ENCODE measurements around the gene ADAT1. TPM values are rescaled to one million over a fixed set of nuclear protein-coding genes. Genes with fewer than 3 reads are reported as not detected.

Gene ADAT1, protein sequence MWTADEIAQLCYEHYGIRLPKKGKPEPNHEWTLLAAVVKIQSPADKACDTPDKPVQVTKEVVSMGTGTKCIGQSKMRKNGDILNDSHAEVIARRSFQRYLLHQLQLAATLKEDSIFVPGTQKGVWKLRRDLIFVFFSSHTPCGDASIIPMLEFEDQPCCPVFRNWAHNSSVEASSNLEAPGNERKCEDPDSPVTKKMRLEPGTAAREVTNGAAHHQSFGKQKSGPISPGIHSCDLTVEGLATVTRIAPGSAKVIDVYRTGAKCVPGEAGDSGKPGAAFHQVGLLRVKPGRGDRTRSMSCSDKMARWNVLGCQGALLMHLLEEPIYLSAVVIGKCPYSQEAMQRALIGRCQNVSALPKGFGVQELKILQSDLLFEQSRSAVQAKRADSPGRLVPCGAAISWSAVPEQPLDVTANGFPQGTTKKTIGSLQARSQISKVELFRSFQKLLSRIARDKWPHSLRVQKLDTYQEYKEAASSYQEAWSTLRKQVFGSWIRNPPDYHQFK
- polyA plus RNA-seq (ENCODE audit: insufficient read length in 4 of 4): 10 to 100 TPM; 42.7 to 60.1 (median 56.5) TPM

DNA sequence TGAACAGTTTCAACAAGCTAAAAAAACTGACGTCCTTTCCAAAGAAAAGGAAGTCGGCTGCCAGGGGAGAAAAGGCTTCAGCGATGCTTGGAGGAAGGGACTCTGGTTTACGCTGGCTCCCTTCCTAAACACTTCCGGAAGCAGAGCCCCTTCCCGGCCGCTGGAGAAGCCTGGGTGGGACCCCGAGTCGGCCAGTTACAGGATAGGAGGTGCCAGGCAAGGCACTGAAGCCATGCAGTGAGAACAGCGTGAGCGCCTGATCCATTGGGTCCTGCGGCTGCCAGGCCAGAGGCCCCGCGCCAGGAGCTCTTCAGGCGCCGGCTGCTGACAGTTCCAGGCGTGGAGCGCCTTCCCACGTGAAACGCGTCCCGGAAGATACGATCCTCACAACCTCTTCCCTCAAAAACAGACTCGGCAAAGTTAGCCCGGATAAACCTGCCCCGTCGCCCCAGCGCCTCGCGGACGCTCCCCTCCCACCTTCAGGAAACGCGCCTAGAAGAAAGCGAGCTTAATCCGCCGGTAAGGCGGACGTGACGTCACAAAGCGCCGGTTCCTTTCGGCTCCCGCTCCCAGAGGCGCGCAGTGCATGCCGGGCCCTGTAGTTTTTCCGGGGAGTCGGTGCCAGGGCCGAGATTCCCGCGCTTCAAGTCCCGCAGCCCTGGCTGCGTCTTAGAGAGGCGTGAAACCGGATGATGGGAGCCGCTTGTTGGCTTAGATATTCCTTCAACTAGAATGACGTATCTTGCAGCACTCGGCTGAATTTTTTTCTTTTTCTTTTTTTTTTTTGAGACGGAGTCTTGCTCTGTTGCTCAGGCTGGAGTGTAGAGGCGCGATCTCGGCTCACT, at the start of gene ADAT1:
ADAT1 (minus strand) TSS at position 521 of the 845 bp plus-strand sequence. CDS start 2,482 bp downstream, outside the sequence.
- peak; percentile 92 to 98 (median 96) for DNase-seq (ENCODE audit: low read depth in 4 of 4, low spot score in 2 of 4)

DNA sequence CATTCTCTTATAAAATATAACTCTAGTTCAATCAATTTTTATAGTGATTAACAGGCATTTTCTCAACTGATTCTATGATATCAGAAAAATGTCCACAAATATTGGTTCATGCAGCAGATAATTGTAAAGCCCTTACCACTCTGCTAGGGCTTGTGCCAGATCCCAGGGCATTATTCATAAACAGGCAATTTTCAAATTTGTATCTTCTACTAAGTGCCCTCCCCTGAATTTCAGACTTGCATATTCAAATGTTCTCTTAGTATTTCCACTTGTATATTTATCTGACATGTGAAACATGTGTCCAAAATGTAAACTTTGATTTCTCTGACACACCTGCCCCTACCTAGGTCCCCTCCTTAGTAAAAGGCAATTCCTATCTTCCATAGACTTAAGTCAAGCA, 44.4 kb upstream of the ADAT1 start:
- DNase-seq (ENCODE audit: low read depth in 4 of 4, low spot score in 2 of 4): no peak

DNA sequence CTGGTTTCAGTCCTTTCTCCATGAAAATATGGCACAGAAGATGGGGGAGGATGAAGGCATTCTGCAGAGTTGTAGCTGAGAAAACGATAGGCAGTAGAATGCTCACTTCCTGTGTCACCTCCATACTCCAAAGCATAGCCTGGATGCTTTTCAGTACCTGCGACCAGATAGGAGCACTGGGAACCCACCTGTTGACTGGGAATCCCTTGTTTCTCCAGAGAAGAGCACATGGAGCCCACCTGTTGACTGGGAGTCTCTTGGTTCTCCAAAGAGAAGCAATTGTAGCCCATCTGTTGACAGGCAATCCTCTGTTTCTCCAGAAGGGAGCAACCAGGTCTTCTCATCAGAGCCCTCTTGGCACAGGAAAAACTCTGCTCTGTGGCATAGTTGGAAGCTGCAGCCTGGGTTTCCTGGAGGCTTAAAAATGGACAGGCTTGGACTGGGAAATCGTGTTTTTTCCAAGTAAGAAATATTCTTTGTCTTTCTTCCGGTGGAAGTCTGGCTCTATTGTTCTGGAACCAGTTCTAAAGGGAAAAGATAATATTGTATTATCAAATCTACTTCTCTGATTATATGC, 37.7 kb upstream of the ADAT1 start:
- no peak for DNase-seq (ENCODE audit: low read depth in 4 of 4, low spot score in 2 of 4)

DNA sequence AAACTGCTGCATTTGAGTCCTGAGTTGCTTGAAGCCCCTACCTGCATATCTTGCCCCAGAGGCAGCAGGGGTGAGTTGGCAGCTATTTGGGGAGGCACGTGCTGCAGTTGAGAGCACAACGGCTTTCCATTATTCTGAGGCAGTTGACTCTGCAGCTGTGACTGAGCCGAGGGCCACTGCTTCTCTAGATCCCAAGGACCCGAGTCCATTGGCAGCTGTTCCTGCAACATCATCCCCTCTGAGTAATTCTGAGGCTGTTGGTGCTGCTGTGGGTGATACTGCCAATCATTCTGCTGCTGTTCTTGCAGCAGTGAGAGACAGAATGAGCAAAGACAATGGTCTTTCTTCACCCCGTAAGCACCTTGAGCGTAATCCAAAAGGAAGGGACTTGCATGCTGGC, 37.2 kb upstream of the ADAT1 start:
- DNase-seq (ENCODE audit: low read depth in 4 of 4, low spot score in 2 of 4): no peak

DNA sequence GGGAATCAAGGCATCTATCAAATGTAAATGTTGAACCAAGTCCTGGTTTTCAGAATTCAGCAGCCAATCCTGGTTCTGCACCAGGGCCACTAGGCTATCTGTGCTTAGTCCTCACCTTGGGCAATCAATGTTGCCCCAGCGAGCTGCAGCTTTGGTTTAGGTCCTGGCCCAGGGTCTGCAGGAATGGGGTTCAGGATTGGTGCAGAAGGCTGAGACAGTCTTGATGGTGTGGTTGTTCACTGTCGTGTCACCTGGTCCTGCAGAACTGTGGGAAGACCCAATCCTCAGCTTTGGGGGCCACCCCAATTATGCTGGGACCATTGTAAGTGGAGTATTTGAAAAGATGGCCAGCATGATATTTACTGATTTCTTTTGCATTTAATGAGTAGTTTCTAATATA, 35.1 kb upstream of the ADAT1 start:
- no peak for DNase-seq (ENCODE audit: low read depth in 4 of 4, low spot score in 2 of 4)

DNA sequence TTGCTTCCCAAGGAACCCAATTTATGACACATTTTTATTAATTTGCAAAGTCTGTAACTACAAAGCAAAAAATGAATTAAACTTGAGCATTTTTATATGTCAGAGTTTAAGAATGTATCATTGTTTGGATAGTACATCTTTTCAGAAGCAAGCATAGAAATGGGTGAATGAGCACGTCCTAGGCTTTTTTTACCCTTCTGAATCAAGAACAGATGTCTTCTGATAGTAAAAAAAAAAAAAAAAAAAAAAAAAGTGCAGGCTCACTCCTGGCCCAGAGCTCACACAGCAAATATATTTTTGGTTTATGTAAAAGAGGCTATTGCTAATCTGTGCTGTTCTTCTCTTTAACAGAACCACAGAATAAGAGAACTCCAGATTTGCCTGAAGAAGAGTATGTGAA, 30.8 kb upstream of the ADAT1 start:
- no peak for DNase-seq (ENCODE audit: low read depth in 4 of 4, low spot score in 2 of 4)

DNA sequence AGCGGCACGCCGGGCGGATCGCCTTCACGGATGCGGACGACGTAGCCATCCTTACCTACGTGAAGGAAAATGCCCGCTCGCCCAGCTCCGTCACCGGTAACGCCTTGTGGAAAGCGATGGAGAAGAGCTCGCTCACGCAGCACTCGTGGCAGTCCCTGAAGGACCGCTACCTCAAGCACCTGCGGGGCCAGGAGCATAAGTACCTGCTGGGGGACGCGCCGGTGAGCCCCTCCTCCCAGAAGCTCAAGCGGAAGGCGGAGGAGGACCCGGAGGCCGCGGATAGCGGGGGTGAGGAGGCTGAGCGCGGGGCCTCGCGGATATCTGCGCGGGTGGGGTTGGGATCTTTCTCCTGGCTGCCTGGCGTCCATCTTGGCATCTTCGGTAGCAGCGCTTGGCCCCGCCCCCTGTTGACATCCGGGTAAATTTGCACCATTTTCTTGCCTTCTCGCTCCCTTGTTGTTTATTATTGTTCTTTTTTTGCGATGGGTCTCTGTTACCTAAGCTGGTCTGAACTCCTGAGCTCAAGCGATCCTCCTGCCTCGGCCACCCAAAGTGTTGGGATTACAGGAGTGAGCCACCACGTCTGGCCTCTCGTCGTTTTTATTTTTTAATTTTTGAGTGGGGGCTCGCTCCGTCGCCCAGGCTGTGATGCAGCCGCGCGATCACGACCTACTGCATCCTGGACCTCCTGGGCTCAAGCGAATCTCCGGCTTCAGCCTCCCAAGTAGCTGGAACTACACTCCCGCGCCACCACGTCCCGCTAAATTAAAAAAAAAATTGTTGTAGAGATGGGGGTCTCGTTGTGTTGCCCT, 25.4 kb upstream of the ADAT1 start:
- DNase-seq (ENCODE audit: low read depth in 4 of 4, low spot score in 2 of 4): peak; percentile 76 to 89 (median 84)

DNA sequence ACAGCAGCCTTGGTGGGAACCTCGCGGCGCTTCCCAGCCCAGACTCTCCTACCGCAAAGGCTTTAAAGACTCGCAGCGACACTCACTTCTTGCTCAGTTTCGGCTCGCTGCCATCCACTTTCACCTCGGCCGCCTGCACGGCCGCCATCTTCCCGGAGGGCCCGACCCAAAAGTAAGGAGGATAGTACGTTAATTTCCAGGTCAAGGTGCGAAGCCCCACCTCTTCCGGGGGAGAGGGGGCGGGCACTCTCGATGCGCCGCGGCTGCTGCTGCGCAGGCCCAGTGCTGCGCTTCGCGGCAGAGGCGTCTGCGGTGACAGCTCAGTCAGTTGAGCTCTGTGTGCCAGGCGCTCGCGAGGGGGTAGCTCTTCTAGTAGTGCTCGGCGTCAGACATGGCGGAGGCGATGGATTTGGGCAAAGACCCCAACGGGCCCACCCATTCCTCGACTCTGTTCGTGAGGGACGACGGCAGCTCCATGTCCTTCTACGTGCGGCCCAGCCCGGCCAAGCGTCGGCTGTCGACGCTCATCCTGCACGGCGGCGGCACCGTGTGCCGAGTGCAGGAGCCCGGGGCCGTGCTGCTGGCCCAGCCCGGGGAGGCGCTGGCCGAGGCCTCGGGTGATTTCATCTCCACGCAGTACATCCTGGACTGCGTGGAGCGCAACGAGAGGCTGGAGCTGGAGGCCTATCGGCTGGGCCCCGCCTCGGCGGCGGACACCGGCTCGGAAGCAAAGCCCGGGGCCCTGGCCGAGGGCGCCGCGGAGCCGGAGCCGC, 24.6 kb upstream of the ADAT1 start, which contains the start of the genes KARS1 and TERF2IP:
KARS1 (minus strand) TSS at position 174 of the 773 bp plus-strand sequence; CDS start at position 148, 26 bp downstream.
TERF2IP (plus strand) TSS at position 282 of the 773 bp plus-strand sequence; CDS start at position 392, 110 bp downstream.
- peak; percentile 63 to 89 (median 80) for DNase-seq (ENCODE audit: low read depth in 4 of 4, low spot score in 2 of 4)

DNA sequence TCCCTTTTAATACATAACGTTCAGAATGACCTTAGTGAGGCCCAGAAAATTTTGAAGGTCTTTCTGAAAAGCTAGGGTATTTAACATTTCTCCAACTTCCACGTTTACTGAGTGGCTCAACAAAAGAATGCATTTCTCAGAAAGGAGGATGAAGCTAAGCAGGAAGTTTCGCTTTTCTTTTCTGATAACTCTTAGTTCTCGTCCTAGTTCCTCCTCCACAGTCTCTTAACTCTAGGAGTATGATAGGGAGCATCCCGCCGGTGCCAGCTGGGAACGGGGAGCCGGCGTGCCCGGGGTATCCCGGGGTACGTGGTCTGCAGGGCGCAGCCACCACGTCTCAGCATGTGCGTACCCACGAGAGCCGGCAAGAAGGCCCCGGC, 24.0 kb upstream of the ADAT1 start:
- peak in 1 of 4 donors; percentile 37 for DNase-seq (ENCODE audit: low read depth in 4 of 4, low spot score in 2 of 4)

DNA sequence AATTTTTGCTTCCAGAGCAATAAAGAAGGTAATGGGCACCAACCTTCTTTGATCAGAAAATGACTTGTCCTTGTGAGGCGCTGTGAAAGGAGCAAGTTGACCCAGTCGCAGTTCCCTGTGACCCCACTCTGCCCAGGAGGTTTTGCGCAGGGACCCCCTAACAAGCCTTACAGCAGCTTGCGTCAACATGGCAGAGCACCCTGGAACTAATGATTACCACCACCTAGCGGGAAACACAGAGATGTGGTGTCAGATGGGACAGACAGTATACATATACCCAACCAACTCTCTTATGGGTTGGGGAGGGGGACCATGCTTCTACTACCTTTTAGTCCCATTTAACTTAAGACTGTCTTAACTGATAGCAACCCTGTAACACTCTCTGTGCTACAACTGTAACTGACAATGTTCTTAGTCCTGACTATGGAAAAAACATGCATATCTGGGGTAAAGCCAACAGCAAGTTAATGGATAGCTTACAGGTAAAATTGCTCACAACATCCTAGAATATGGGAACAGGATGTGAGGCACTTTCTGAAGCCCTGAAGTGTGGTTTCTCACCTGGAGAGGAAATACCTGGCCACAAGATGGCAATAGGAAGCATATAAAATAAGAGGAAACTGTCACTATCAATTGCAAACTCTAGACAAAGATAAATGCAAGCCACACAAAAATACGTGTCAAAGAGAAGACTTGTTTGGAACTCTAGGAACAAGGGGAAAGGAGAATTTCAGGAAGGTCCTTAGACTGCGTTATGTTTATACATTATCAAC, 21.3 kb upstream of the ADAT1 start:
- DNase-seq (ENCODE audit: low read depth in 4 of 4, low spot score in 2 of 4): no peak

DNA sequence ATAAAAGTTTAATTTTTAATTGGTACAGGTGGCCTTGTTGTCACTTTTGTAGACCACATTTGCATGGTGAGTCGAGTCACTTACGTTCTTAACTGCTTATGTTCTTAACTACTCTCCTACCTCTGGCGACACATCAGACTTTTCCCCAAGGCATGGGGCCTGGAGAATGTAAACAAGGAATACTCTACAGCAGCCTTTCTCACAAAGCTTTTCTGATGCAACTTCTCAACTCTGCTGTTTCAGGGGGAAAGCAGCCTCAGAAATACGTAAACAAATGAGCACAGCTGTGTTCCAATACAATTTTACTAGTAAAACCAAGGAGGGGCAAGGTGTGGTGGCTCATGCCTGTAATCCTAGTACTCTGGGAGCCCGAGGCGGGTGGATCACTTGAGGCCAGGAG, 17.5 kb upstream of the ADAT1 start:
- no peak for DNase-seq (ENCODE audit: low read depth in 4 of 4, low spot score in 2 of 4)

DNA sequence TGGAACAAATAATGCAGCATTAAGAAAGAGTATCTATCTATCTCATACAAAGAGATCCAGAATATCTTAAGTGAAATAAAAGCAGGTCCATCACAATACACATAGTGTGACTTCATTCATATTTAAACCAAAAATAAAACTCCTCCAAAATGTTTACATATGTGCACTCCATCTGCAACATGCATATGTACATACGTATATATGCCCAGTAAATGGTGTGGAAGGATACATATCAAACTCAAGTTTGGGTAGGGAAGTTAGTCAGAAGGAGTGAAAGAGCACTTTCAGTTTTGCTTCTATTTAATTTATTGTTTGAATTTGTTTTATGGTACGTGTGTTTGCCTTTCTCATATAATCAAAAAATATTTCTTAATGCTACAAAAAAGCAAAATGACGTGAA, 12.0 kb upstream of the ADAT1 start:
- DNase-seq (ENCODE audit: low read depth in 4 of 4, low spot score in 2 of 4): no peak

DNA sequence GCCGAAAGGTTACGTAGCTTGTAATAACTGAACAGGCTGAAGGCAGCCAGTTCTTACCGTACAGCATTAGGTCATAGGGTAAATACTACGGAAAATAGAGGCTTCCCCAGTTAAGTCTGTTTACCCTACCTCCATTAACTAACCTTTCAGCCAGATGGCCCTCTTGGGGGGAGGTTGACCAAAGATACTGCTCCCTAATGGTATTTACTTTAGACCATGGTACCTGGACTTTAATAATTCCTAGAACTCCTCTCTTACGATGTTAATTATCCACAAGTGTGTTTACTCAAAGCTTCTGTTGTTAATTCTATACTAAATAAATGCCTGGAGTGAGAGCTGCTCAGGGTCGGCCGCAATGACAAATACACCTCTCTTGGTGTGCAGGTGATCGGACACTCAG, 9.8 kb upstream of the ADAT1 start:
- DNase-seq (ENCODE audit: low read depth in 4 of 4, low spot score in 2 of 4): no peak

DNA sequence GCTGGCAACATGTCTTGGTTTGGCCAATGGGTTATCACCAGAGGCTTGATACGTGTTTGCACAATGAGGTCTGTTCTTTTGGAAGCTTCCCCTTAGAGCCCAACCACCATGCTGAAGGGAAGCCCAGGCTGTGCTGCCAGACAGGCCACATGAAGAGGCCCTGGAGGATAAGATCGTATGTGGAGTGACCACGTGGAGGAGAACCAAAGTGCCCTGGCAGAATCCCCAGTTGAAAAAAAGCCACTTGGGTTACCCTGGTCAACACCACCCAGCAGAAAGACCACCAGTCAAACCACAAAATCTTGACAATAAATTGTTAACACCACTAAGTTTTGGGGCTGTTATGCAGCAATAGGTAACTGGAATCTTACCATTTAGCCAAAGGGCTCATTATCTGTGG, 7.0 kb upstream of the ADAT1 start:
- no peak for DNase-seq (ENCODE audit: low read depth in 4 of 4, low spot score in 2 of 4)

DNA sequence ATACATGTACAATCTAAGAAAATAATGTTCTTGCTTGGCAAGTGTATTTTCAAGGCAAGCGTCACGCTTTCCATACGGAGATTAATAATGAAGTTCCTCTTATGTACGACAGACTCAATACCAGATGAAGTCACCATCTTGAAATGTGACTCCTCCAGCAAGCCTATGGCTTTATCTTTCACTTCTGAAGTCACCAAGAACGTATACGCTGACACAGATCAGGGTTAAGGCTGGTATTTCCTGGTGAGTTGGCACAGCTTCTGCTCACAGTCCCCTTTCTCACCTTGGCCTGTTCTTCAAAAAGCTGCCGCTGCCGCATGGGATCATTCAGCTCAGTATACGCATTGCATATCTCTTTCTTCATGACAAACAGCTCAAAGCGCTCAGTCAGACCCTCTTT, 6.1 kb upstream of the ADAT1 start:
- DNase-seq (ENCODE audit: low read depth in 4 of 4, low spot score in 2 of 4): no peak

DNA sequence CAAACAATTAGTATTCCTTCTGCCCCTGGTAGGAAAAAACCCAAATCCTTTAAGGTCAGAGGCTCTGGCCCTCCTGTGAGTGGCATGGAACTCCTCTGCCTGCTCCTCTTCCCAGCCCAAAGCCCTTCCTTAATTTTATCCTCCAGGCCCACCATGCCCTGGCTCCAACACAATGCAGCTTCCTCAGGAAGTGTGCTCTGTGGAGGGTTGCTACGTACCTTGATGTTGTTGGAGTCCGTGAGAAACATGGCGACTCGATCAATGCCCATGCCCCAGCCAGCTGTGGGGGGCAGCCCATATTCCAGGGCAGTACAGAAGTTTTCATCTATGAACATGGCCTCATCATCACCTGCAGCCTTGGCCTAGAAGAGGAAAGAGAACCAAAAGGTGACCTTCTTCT, 5.3 kb upstream of the ADAT1 start:
- DNase-seq (ENCODE audit: low read depth in 4 of 4, low spot score in 2 of 4): no peak

DNA sequence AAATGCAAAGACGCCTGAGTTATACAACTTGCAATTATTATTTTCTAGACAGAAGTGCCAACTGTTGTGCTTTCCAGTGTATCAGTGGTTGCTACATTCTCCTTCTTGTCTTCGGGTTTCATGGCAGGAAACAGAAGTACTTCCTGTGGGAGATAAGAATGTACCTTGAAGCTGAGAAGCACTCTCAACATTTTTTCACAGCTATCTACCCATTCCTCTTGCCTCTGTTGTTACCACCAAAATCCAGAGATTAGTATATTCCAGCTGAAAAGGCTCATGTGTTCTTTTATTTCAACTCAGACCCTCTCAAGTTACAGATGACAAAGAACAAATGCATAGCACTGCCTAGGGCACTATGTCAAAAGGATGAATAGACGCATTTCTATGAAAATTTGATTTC, 4.8 kb upstream of the ADAT1 start:
- DNase-seq (ENCODE audit: low read depth in 4 of 4, low spot score in 2 of 4): no peak

DNA sequence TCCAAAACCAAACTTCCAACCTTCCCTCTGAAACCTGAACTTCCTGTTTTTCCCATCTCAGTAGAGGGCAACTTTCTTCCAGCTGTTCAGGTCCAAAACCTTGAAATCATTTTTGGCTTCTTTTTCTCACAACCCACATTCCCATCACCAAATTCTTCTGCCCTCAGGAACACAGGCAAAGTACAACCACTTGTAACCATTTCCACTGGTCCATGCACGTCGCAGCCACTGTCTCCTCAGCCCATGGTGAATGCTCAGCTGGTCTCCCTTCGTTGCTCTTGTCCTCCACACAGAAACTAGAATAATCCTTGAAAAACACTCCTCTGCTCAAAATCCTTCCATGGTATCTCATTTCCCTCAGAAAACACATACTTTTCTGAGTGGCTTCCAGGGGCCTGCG, 3.7 kb upstream of the ADAT1 start:
- no peak for DNase-seq (ENCODE audit: low read depth in 4 of 4, low spot score in 2 of 4)

DNA sequence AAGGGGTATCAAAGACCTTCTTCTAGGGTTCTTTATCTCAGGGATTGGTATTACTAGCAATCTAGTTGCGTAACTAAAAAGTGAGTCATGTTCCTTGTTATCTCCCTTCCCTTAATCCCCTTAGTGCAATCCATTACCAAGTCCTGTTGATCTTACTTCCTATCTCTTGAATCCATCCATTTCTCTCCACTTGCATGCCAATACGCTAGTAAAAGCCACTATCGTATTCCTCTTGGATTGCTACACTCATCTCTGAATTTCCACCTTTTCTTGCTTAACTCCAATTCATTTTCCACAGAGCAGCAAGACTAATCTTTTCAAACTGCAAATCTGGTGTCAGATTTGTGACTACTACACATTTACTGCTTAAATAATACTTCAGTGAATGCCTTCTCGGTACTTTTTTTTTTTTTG, 1.8 kb upstream of the ADAT1 start:
- DNase-seq (ENCODE audit: low read depth in 4 of 4, low spot score in 2 of 4): no peak
